GM21360 (cell line): Measurements from ENCODE around the gene CACFD1.
A peak's percentile ranks its signal among the peaks of the same experiment; 100 is the strongest.
"Not testable (repeated sequence)": the region's sequence is repeated elsewhere in the genome, so short reads cannot be mapped to it uniquely, and the experiment has no call there.

Experiments used
- ATAC-seq: cut with Tn5 transposase; IDR thresholded peaks from one replicate; pipeline ENCODE4 v1.9.1; 2021; ENCODE audit warnings: mild to moderate bottlenecking, moderate library complexity; ENCODE audit not compliant: unreplicated experiment

CACFD1 gene

GRCh38 chr9:133439337-133439736 lies 20.4 kb upstream of the CACFD1 start:
- no peak for ATAC-seq

- ATAC-seq = no peak
Observed at GRCh38 chr9:133440874-133441273, 18.9 kb upstream of the CACFD1 start.

GRCh38 chr9:133441571-133441970 lies 18.2 kb upstream of the CACFD1 start:
- no peak for ATAC-seq

- no peak for ATAC-seq
Observed at GRCh38 chr9:133443248-133443647, 16.5 kb upstream of the CACFD1 start.

GRCh38 chr9:133443982-133444381 lies 15.8 kb upstream of the CACFD1 start:
- no peak for ATAC-seq

GRCh38 chr9:133445293-133445969 lies 14.3 kb upstream of the CACFD1 start:
- ATAC-seq = no peak

- ATAC-seq = no peak
Observed at GRCh38 chr9:133448487-133448972, 11.2 kb upstream of the CACFD1 start.

GRCh38 chr9:133449760-133450159 lies 10.0 kb upstream of the CACFD1 start:
- no peak for ATAC-seq

- not testable (repeated sequence) for ATAC-seq
Observed at GRCh38 chr9:133451865-133452264, 7.9 kb upstream of the CACFD1 start.

- ATAC-seq = no peak
Observed at GRCh38 chr9:133452562-133452961, 7.2 kb upstream of the CACFD1 start.

- ATAC-seq = no peak
Observed at GRCh38 chr9:133453651-133454050, 6.1 kb upstream of the CACFD1 start.

- ATAC-seq = no peak
Observed at GRCh38 chr9:133454325-133454724, 5.5 kb upstream of the CACFD1 start.

GRCh38 chr9:133454943-133455673 lies 4.7 kb upstream of the CACFD1 start:
- no peak for ATAC-seq

- no peak for ATAC-seq
Observed at GRCh38 chr9:133455936-133456335, 3.8 kb upstream of the CACFD1 start.

GRCh38 chr9:133456409-133456808 lies 3.4 kb upstream of the CACFD1 start:
- no peak for ATAC-seq

GRCh38 chr9:133457233-133457632 lies 2.5 kb upstream of the CACFD1 start:
- ATAC-seq = no peak

GRCh38 chr9:133457748-133458147 lies 2.0 kb upstream of the CACFD1 start:
- ATAC-seq = no peak

- no peak for ATAC-seq
Observed at GRCh38 chr9:133458643-133459312, 1.0 kb upstream of the CACFD1 start.

- ATAC-seq = peak; percentile 12
Observed at GRCh38 chr9:133460405-133461175, 812 bp downstream of the CACFD1 start.

GRCh38 chr9:133461975-133462374 lies 2.2 kb downstream of the CACFD1 start:
- no peak for ATAC-seq

- ATAC-seq = no peak
Observed at GRCh38 chr9:133463234-133463863, 3.6 kb downstream of the CACFD1 start.
